ENCODE data around the gene B4GALT5. TPM values are rescaled to one million over a fixed set of nuclear protein-coding genes. Genes with fewer than 3 reads are reported as not detected.

Gene B4GALT5
- total RNA-seq, 1 experiment from 2014 or later: 92.5 TPM

DNA sequence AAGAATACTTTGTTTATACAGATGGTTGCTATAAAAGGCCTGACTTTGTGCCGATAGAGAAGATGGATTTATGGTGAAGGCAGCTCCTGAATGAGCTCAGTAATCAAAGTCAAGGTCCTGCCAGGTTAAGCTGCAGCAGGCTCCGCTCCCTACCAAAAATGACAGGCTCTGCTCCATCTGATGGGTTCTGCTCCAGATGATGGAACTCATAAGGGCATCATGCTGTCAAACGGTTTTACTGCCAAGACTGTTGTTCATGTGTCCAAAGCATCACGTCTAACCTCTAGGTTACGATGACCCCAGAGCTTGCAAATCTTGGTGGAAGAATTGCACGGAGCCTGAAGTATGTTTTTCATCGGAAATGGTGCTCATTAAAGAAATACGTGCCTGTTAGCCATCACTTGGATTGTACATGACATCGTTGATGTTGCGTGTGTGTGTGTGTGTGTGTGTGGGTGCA, 126.5 kb downstream of the B4GALT5 start:
- intact Hi-C loops (cut with micrococcal nuclease): no loop called here
- Histone ChIP-seq H3K79me2 (ENCODE audit: insufficient read depth, low read length) (no peaks in the 10 kb centered on the region), H4K20me1 (ENCODE audit: insufficient read depth) (no peaks in the 10 kb centered on the region), H3K27ac (ENCODE audit: low read depth, low read length) (no peak overlapping the region), H3K36me3 (ENCODE audit: control insufficient read depth in 1 of 2, insufficient read depth in 2 of 2, low read length in 2 of 2) (no peaks in the 10 kb centered on the region), H3K9ac (ENCODE audit: low read length) (no peak overlapping the region), H3K9me2 (ENCODE audit: insufficient read depth) (no peaks in the 10 kb centered on the region), H3K4me1 (ENCODE audit: control insufficient read depth in 1 of 2, insufficient read depth in 2 of 2, low read length in 2 of 2) (peaks cover 7 to 17% of the 10 kb centered on the region in 2 experiments), H3K4me2 (ENCODE audit: low read length) (no peak overlapping the region), H3K4me3 (replicated peaks in 1 of 2; ENCODE audit: low read depth in 1 of 2, low read length in 2 of 2) (no peak overlapping the region), H2AFZ (ENCODE audit: low read depth, low read length, poor library complexity, severe bottlenecking) (no peak overlapping the region), H3K9me3 (ENCODE audit: control insufficient read depth in 1 of 2, insufficient read depth in 1 of 2, low read depth in 1 of 2, low read length in 2 of 2) (peaks cover 0 to 6% of the 10 kb centered on the region in 2 experiments; a peak in 1 of 4 replicates), H3K27me3 (ENCODE audit: insufficient read depth, low read length) (no peaks in the 10 kb centered on the region)
- ATAC-seq (no peak), DNase-seq (ENCODE audit: low read depth, low spot score) (no peak)
- no TSS peak for BruUV-seq (replicated peaks)
- ChIA-PET POLR2A (no interaction called here), RAD21 (ENCODE audit: low non-redundant PET in 1 of 2, low total read pairs in 2 of 2, uncharacterized antibody in 2 of 2, unreplicated experiment in 2 of 2) (no interaction called here), CTCF (no interaction called here)
- TF ChIP-seq EZH2 (IDR thresholded peaks at IDR 0.05): no peak
- no peak for TF ChIP-seq RAD21 (IDR thresholded peaks at IDR 0.05; ENCODE audit: low read depth)
- TF ChIP-seq ZNF274 (IDR thresholded peaks at IDR 0.05; ENCODE audit: low read depth, low read length): no peak

DNA sequence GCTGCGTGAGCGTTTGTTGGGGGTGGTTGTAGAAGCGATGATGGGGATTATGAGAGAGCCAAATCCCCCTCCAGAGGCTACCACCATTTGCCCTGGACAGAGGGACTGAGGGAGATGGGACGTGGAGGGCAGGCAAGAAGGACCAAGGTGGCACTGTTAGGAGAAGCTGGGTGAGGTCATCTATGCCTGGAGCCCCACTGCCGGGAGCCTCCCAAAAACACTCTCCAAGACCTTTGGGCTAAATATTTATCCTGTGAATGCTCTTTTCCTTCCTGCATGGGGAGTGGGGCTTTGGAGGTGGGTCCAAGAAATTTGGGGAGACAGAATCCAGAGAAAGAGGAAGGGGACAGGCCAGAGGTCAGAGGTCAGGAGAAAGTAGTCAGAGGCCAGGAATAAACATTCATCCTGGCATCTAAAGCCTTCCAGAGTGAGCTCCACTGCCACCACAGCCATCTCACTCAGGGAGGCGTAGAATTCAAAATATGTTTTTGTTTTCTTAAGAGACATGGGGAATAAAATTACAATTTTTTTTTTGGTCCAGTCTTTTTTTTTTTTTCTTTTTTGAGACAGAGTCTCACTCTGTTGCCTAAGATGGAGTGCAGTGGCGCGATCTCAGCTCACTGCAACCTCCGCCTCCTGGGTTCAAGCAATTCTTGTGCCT, 128.0 kb downstream of the B4GALT5 start:
- no peak overlapping the region for H3K27ac ChIP-seq (ENCODE audit: low read depth, low read length)
- no peaks in the 10 kb centered on the region for H3K36me3 ChIP-seq (ENCODE audit: control insufficient read depth in 1 of 2, insufficient read depth in 2 of 2, low read length in 2 of 2)

More for the DNA sequence above, 128.0 kb downstream of the B4GALT5 start:
- H3K4me3 ChIP-seq (replicated peaks in 1 of 2; ENCODE audit: low read depth in 1 of 2, low read length in 2 of 2): no peak overlapping the region
- ATAC-seq (no peak), DNase-seq (ENCODE audit: low read depth, low spot score) (no peak)
- H3K27me3 ChIP-seq (ENCODE audit: insufficient read depth, low read length): no peaks in the 10 kb centered on the region
- H3K4me2 ChIP-seq (ENCODE audit: low read length): no peak overlapping the region
- no peak overlapping the region for H2AFZ ChIP-seq (ENCODE audit: low read depth, low read length, poor library complexity, severe bottlenecking)
- intact Hi-C loops (cut with micrococcal nuclease): no loop called here
- RAD21 ChIA-PET (ENCODE audit: low non-redundant PET in 1 of 2, low total read pairs in 2 of 2, uncharacterized antibody in 2 of 2, unreplicated experiment in 2 of 2): no interaction called here
- H3K79me2 ChIP-seq (ENCODE audit: insufficient read depth, low read length): no peaks in the 10 kb centered on the region
- H3K9me2 ChIP-seq (ENCODE audit: insufficient read depth): no peaks in the 10 kb centered on the region
- TF ChIP-seq ZNF274 (IDR thresholded peaks at IDR 0.05; ENCODE audit: low read depth, low read length) (no peak), EZH2 (IDR thresholded peaks at IDR 0.05) (no peak), ZFX (IDR thresholded peaks at IDR 0.05) (no peak), TCF7L2 (IDR thresholded peaks at IDR 0.05; ENCODE audit: borderline replicate concordance, extremely low read depth, insufficient read depth, insufficient read length) (no peak), CEBPB (IDR thresholded peaks at IDR 0.05; ENCODE audit: low read depth) (no peak), SIN3A (IDR thresholded peaks at IDR 0.05; ENCODE audit: low read depth) (no peak)
- TF ChIP-seq, protein P1, sequence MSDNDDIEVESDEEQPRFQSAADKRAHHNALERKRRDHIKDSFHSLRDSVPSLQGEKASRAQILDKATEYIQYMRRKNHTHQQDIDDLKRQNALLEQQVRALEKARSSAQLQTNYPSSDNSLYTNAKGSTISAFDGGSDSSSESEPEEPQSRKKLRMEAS (IDR thresholded peaks at IDR 0.05): no peak
- H3K9me3 ChIP-seq (ENCODE audit: control insufficient read depth in 1 of 2, insufficient read depth in 1 of 2, low read depth in 1 of 2, low read length in 2 of 2): peaks cover 0 to 7% of the 10 kb centered on the region in 2 experiments; a peak in 1 of 4 replicates
- no peak overlapping the region for H3K9ac ChIP-seq (ENCODE audit: low read length)
- BruUV-seq (replicated peaks): no TSS peak
- POLR2A ChIA-PET: no interaction called here
- CTCF ChIA-PET: no interaction called here
- peaks cover 7 to 17% of the 10 kb centered on the region in 2 experiments for H3K4me1 ChIP-seq (ENCODE audit: control insufficient read depth in 1 of 2, insufficient read depth in 2 of 2, low read length in 2 of 2)
- H4K20me1 ChIP-seq (ENCODE audit: insufficient read depth): no peaks in the 10 kb centered on the region
